ENCODE results near the gene CD52. TPM values are rescaled to one million over a fixed set of nuclear protein-coding genes. Genes with fewer than 3 reads are reported as not detected.

Gene CD52
- total and polyA plus RNA-seq, 2 donors (not counting 3 experiments of a cell fraction or from before 2014, with no cell fraction given) = not detected

GRCh38 chr1:26268290-26269197, 49.2 kb upstream of the CD52 start:
- DNase-seq (ENCODE audit: low read depth, low spot score) (no peak), FAIRE-seq (no peak)
- Histone ChIP-seq H3K4me2 (ENCODE audit: insufficient read depth, low read length) (no peak overlapping the region), H4K20me1 (replicated peaks; ENCODE audit: control insufficient read depth, extremely low read depth, insufficient read depth, low read length) (no peaks in the 10 kb centered on the region), H2AFZ (ENCODE audit: low read depth, low read length) (no peak overlapping the region), H3K9me3 (replicated peaks; ENCODE audit: control insufficient read depth, insufficient read depth, low read length) (no peaks in the 10 kb centered on the region), H3K4me1 (ENCODE audit: control insufficient read depth, extremely low read depth, insufficient read depth, low read length) (no peaks in the 10 kb centered on the region), H3K4me3 (replicated peaks in 1 of 3; ENCODE audit: insufficient read depth in 1 of 3, low read depth in 1 of 3, low read length in 3 of 3) (no peak overlapping the region), H3K9ac (replicated peaks; ENCODE audit: extremely low read depth, insufficient read depth, low read length) (no peak overlapping the region), H3K9me1 (replicated peaks; ENCODE audit: control insufficient read depth, extremely low read depth, insufficient read depth, low read length) (no peaks in the 10 kb centered on the region), H3K27me3 (ENCODE audit: control insufficient read depth in 2 of 2, insufficient read depth in 2 of 2, low read length in 2 of 2) (no peaks in the 10 kb centered on the region), H3K36me3 (ENCODE audit: control insufficient read depth in 2 of 2, extremely low read depth in 1 of 2, insufficient read depth in 2 of 2, low read length in 2 of 2) (peaks cover 4 to 6% of the 10 kb centered on the region in 2 experiments), H3K27ac (ENCODE audit: insufficient read depth, low read depth, low read length) (no peak overlapping the region), H3K79me2 (ENCODE audit: control insufficient read depth, insufficient read depth, low read length) (no peaks in the 10 kb centered on the region)
- POLR2A ChIA-PET = no interaction called here
- TF ChIP-seq POLR2A (IDR thresholded peaks at IDR 0.05; ENCODE audit: low read depth, low read length) (no peak), POLR2AphosphoS5 (IDR thresholded peaks at IDR 0.05; ENCODE audit: insufficient read depth, low read depth, low read length) (no peak), MAX (IDR thresholded peaks at IDR 0.05; ENCODE audit: insufficient read depth, insufficient read length) (no peak), EZH2 (IDR thresholded peaks at IDR 0.05; ENCODE audit: borderline replicate concordance, low read depth, low read length, severe bottlenecking) (no peak)
- dilution Hi-C loops (cut with MboI; ENCODE audit: extremely low pct_ligation_motif_present, low sequenced_read_pairs) (no loop called here), intact Hi-C loops (cut with micrococcal nuclease) (no loop called here)
- CTCF ChIA-PET = no interaction called here
- no TSS peak for BruUV-seq (replicated peaks)

GRCh38 chr1:26269198-26269550, 48.6 kb upstream of the CD52 start:
- Histone ChIP-seq H3K4me1 (ENCODE audit: control insufficient read depth, extremely low read depth, insufficient read depth, low read length) (no peaks in the 10 kb centered on the region), H3K9me3 (replicated peaks; ENCODE audit: control insufficient read depth, insufficient read depth, low read length) (no peaks in the 10 kb centered on the region), H3K9ac (replicated peaks; ENCODE audit: extremely low read depth, insufficient read depth, low read length) (no peak overlapping the region), H3K79me2 (ENCODE audit: control insufficient read depth, insufficient read depth, low read length) (no peaks in the 10 kb centered on the region), H4K20me1 (replicated peaks; ENCODE audit: control insufficient read depth, extremely low read depth, insufficient read depth, low read length) (no peaks in the 10 kb centered on the region), H3K27ac (ENCODE audit: insufficient read depth, low read depth, low read length) (no peak overlapping the region), H3K27me3 (ENCODE audit: control insufficient read depth in 2 of 2, insufficient read depth in 2 of 2, low read length in 2 of 2) (no peaks in the 10 kb centered on the region), H3K4me2 (ENCODE audit: insufficient read depth, low read length) (no peak overlapping the region), H3K4me3 (replicated peaks in 1 of 3; ENCODE audit: insufficient read depth in 1 of 3, low read depth in 1 of 3, low read length in 3 of 3) (no peak overlapping the region), H2AFZ (ENCODE audit: low read depth, low read length) (no peak overlapping the region), H3K9me1 (replicated peaks; ENCODE audit: control insufficient read depth, extremely low read depth, insufficient read depth, low read length) (no peaks in the 10 kb centered on the region), H3K36me3 (ENCODE audit: control insufficient read depth in 2 of 2, extremely low read depth in 1 of 2, insufficient read depth in 2 of 2, low read length in 2 of 2) (peaks cover 4 to 6% of the 10 kb centered on the region in 2 experiments)
- dilution Hi-C loops (cut with MboI; ENCODE audit: extremely low pct_ligation_motif_present, low sequenced_read_pairs) = no loop called here
- POLR2A ChIA-PET = no interaction called here
- TF ChIP-seq MYC (IDR thresholded peaks at IDR 0.05; ENCODE audit: low read depth, low read length) (no peak), MAX (IDR thresholded peaks at IDR 0.05; ENCODE audit: insufficient read depth, insufficient read length) (no peak), FOS (IDR thresholded peaks at IDR 0.05; ENCODE audit: borderline replicate concordance, insufficient read depth, low read length) (no peak), CTCF (IDR thresholded peaks at IDR 0.05; ENCODE audit: extremely low read depth in 1 of 2, insufficient read depth in 1 of 2, low read depth in 1 of 2, low read length in 2 of 2) (no peak), POLR2A (IDR thresholded peaks at IDR 0.05; ENCODE audit: low read depth, low read length) (no peak), EZH2 (IDR thresholded peaks at IDR 0.05; ENCODE audit: borderline replicate concordance, low read depth, low read length, severe bottlenecking) (no peak), JUN (IDR thresholded peaks at IDR 0.05; ENCODE audit: borderline replicate concordance, insufficient read depth, insufficient read length, low read depth) (no peak), GATA2 (IDR thresholded peaks at IDR 0.05; ENCODE audit: insufficient read depth, insufficient read length, low read depth, low read length) (no peak), POLR2AphosphoS5 (IDR thresholded peaks at IDR 0.05; ENCODE audit: insufficient read depth, low read depth, low read length) (no peak)
- CTCF ChIA-PET = no interaction called here
- no peak for DNase-seq (ENCODE audit: low read depth, low spot score)
- intact Hi-C loops (cut with micrococcal nuclease) = no loop called here
- no TSS peak for BruUV-seq (replicated peaks)
- FAIRE-seq = no peak
